Measurements from ENCODE around the gene SLF1.
"Not testable (repeated sequence)": the region's sequence is repeated elsewhere in the genome, so short reads cannot be mapped to it uniquely, and the experiment has no call there.

Gene SLF1

DNA sequence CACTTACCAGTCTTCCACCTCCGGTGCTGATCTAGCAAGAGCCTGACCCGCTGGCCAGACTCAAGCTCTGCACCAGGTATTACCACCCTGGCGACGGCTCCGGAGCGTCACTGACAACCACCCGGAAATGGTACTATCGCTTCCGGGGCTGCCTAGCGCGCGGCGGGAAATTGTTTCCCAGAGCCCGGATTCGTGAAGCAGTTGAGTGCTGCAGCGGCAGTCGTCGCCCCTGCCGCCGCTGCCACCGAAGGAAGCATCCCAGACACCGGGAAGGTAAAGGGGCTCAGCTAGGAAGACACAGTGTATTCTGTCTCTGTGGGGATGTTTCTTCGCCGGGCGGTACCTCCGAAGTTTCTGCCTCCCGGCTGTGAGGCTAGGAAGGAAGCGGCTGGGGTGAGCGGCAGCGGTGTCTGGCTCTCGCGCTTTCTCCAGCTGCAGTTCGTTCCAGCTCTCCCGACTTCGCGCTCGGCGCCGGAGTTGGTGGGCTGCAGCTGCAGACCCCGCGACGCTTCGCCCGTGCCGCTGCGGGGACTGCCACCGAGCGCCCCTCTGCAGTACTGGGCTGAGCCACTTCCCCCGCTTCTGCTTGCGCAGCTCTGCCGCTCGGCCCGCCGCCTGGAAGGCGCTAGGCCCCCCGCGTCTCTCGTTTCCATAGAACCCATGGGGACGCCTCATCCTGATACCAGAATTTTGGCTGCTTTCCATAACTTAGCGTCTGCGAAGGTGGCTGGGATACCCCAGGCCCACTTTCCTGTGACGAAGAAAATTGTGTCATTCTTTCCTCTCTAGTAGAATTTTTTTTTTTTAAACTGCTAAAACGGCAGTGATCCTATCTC lies at the start of gene SLF1, which contains the start of gene KIAA0825:
Gene SLF1, plus strand, starts transcription at position 177 of the 836 bp plus-strand sequence. CDS start 10,142 bp downstream, outside the sequence.
Gene KIAA0825, minus strand, starts transcription at position 112 of the 836 bp plus-strand sequence. CDS start 81,478 bp downstream, outside the sequence.
- DNase-seq (ENCODE audit: low read depth), result peak; percentile 44

- no peak for DNase-seq (ENCODE audit: low read depth)
Measured at GRCh38 chr5:94571415-94571814, 47.1 kb upstream of the SLF1 start.

GRCh38 chr5:94573349-94573748 lies 45.1 kb upstream of the SLF1 start:
- DNase-seq (ENCODE audit: low read depth), result not testable (repeated sequence)

DNA sequence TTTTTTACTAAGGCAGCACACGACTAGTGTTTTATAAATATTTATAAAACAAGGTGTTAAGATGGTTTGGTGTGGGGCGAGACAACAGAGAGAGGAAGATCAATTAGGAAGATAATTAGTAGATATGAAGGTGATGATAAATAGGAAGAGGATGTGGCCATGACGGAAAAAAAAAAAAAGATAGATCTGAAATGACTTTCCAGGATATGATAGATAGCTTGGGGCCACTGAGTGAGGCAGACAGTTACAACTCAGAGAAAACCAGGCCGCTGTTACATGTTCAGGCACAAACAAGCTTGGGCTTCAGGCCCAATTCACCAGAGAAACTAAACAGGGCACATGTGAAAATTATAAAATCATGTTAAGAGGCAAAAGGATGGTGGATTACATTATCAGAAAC lies 43.3 kb upstream of the SLF1 start:
- no peak for DNase-seq (ENCODE audit: low read depth)

- DNase-seq (ENCODE audit: low read depth), result no peak
Measured at GRCh38 chr5:94577466-94578245, 40.8 kb upstream of the SLF1 start.

GRCh38 chr5:94595281-94595840 lies 23.1 kb upstream of the SLF1 start:
- no peak for DNase-seq (ENCODE audit: low read depth)

- no peak for DNase-seq (ENCODE audit: low read depth)
Measured at GRCh38 chr5:94613583-94613982, 4.9 kb upstream of the SLF1 start.

GRCh38 chr5:94614156-94614805 lies 4.2 kb upstream of the SLF1 start:
- DNase-seq (ENCODE audit: low read depth), result no peak

GRCh38 chr5:94615862-94616261 lies 2.6 kb upstream of the SLF1 start:
- DNase-seq (ENCODE audit: low read depth), result no peak

- peak; percentile 32 for DNase-seq (ENCODE audit: low read depth)
Measured at GRCh38 chr5:94618029-94618492, 408 bp upstream of the SLF1 start.

DNA sequence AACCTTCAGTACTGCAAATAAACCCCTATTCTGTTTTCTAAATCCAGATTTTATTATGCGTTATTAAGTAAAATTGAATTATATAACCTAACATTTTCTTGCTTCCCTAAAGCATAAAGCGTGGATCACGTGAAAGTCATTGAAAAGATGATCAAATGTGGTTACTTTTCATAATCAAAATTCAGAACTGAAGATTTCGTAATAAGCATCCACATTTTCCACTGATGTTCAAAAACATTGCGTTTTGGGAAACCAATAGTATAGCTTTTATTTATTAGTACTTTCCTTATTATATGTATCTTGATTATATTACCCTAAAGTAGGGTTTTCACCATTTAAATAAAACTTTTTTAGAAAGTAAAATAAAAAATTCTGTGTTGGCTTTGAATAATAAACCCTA lies 1.8 kb downstream of the SLF1 start:
- no peak for DNase-seq (ENCODE audit: low read depth)

DNA sequence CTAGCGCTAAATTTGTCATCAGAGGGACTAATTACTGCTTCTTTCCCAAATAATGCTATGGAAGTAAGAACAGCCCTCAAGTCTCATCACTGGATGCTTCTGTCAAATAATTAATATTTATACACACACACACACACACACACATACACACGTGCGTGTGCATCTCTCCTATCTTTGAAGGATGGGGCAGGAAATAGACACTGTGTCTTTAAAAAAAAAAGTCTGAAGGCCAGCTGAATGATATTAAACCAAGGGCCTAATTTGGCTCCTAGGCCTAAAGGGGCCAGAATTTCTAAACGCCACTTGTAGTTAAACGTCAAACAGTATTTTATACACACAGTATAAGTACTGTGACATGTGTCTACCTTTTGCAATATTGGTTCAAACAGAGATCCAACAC lies 3.3 kb downstream of the SLF1 start:
- no peak for DNase-seq (ENCODE audit: low read depth)

- DNase-seq (ENCODE audit: low read depth), result no peak
Measured at GRCh38 chr5:94623011-94623410, 4.5 kb downstream of the SLF1 start.

- no peak for DNase-seq (ENCODE audit: low read depth)
Measured at GRCh38 chr5:94623877-94624276, 5.4 kb downstream of the SLF1 start.

DNA sequence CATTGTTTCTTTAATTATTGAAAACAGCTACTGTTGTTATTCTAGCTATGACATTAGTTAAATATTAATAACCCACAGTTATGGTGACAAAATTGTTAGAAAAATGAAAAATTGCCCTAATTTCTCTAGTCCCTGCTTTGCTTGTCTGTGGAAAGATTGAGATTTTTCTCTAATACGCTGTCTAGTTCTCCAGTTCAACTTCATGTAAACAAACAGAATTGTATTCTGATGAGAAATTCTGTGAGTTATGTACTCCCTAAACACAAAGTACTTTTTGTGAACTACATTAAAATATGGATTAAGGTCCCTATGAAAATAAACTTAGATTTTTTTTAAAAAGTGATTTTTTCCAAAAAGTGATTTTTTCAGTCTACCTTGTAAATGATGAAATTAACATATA lies 8.7 kb downstream of the SLF1 start:
- no peak for DNase-seq (ENCODE audit: low read depth)

DNA sequence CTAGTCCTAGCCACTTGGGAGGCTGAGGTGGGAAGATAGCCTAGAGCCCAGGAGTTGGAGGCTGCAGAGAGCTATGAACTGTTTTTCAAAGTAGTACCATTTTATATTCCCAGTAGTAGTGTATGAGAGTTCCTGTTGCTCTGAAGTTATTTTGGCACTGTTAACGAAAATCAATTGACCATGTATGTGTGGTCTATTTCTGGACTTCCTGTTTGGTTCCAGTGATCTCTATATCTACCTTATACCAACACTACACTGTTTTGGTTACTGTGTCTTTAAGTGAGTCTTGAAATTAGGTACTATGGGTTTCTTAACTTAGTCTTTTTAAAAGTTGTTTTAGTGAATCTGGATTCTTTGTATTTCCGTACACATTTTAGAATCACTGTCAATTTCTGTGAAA lies 13.6 kb downstream of the SLF1 start:
- DNase-seq (ENCODE audit: low read depth), result no peak

- no peak for DNase-seq (ENCODE audit: low read depth)
Measured at GRCh38 chr5:94640176-94640575, 21.7 kb downstream of the SLF1 start.

DNA sequence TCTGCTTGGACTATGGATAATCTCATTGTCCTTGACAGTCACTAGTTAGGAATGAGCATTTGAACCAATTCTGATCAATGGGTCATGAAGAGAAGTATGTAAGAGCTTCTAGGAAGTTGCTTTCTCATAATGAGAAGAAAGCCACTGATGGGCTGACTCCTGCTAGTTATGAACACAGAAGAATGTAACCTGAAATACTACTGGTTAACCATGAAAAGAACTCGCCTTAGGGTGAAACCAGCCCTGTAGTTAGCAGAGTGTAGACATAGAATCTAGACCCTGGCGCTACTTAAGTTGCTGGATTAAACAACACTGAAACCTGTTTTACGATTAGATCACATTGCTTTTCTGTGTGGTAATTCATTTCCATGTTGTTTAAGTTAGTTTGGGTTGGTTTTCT lies 26.6 kb downstream of the SLF1 start:
- no peak for DNase-seq (ENCODE audit: low read depth)

DNA sequence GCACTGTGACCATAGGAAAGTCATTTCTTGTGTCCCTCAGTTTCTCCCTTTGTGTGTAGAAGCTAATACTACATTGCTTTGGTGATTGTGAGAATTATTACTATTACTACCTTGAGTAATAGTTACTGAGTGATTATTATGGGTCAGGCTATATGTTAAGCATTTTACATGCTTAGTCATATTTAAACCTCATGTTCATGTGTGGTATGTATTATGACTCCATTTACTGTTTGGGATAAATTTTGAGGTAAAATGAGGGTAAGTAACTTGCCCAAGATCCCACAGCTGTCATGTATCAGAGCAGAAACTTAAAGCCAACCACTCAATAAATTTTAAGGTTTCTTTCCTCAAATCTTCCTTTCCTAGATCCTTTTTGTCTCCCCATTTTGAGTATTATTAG lies 28.3 kb downstream of the SLF1 start:
- DNase-seq (ENCODE audit: low read depth), result no peak

DNA sequence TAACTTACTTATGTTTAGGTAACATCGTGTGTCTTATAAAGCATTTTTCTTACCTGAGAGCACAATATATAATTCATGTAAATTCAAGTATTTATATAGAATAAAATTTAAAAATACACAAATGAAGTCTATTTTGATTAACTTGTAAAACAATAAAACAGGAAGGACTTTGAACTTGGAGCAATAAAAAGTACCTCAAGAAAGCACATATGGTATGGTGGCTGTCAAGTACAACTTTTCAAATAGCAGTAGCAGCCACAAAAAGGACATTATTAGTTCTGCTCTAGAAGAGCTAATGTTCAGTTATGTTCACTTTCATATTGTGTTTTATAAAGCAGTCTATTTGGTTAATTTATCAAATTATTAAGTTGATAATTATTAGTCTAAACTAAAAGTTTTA lies 31.4 kb downstream of the SLF1 start:
- DNase-seq (ENCODE audit: low read depth), result no peak

DNA sequence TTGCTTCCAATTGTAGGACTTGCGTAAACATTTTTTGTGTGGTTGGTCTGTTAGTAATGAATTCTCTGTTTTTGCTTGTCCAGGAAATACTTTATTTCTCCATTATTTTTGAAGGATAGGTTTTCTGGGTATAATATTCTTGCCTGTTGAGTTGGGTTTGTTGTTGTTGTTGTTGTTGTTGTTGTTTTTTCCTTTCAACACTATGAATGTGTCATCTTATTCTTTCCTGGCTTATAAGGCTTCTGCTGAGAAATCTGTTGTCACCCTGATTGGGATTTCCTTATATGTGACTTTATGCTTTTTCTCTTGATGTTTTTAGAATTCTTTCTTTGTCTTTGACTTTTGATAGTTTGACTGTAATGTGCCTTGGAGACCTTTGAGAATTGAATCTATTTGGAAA lies 39.8 kb downstream of the SLF1 start:
- DNase-seq (ENCODE audit: low read depth), result no peak

- no peak for DNase-seq (ENCODE audit: low read depth)
Measured at GRCh38 chr5:94660506-94660905, 42.0 kb downstream of the SLF1 start.
